H4 (cell line): ENCODE results near the gene TTBK1. TPM values are rescaled to one million over a fixed set of nuclear protein-coding genes. Genes with fewer than 3 reads are reported as not detected.
A peak's percentile ranks its signal among the peaks of the same experiment; 100 is the strongest.

ENCODE experiments used
- DNase-seq: peaks from one replicate; pipeline ENCODE4 v3.0.0-alpha.2; 2015; ENCODE audit warnings: low spot score
- total RNA-seq: library from RNA; depleted of rRNA; stranded (reverse); fragments of >200 nt; shearing (Covaris generic); gene quantifications from 2 replicates; pipeline ENCODE4 v1.2.3, GENCODE V29; 2014

TTBK1 gene
- total RNA-seq, 1 experiment from 2014 or later: not detected

DNA sequence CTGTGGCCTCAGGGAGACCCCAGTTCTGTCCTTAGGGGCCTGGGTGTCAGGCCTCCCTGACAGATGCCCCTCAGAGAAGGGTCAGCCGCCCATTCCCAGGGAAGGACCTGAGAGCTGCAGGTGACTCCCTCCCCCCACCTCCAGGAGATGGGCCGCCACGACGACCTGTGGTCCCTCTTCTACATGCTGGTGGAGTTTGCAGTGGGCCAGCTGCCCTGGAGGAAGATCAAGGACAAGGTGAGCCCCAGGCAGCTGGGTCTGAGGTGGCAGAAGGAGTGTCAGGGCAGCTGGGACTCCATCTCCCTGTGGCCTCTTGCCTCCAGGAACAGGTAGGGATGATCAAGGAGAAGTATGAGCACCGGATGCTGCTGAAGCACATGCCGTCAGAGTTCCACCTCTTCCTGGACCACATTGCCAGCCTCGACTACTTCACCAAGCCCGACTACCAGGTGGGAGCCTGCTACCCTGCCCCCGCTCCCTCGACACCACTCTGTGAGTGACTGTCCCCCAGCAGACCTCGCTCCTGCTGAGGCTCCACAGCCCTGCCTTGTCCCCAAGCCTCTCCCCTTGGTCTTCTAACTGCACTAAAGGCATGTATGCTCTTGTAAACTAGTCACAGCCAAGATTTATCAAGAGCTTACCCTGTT, 12.2 kb downstream of the TTBK1 start:
- DNase-seq: no peak

GRCh38 chr6:43256670-43257366, 13.5 kb downstream of the TTBK1 start:
- no peak for DNase-seq

GRCh38 chr6:43257367-43258145, 14.3 kb downstream of the TTBK1 start:
- no peak for DNase-seq

DNA sequence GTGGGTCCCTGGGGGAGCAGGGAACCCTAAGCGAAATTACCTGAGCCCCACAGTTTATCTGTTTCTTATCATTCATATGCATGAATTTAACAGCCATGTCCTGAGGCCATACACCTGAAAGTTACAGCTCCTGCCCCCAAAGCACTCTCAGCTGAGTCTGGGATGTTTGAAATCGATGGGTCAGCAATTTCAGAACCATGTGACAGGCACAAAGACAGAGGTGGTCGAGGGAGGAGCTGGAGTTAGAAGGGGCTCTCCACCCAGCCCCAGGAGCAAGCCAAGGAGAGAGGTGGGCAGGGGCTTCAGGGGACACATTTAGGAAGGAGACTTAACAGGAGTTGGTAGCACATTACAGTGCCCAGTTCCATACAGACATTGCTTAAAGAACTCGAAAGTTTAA, 14.9 kb downstream of the TTBK1 start:
- no peak for DNase-seq

DNA sequence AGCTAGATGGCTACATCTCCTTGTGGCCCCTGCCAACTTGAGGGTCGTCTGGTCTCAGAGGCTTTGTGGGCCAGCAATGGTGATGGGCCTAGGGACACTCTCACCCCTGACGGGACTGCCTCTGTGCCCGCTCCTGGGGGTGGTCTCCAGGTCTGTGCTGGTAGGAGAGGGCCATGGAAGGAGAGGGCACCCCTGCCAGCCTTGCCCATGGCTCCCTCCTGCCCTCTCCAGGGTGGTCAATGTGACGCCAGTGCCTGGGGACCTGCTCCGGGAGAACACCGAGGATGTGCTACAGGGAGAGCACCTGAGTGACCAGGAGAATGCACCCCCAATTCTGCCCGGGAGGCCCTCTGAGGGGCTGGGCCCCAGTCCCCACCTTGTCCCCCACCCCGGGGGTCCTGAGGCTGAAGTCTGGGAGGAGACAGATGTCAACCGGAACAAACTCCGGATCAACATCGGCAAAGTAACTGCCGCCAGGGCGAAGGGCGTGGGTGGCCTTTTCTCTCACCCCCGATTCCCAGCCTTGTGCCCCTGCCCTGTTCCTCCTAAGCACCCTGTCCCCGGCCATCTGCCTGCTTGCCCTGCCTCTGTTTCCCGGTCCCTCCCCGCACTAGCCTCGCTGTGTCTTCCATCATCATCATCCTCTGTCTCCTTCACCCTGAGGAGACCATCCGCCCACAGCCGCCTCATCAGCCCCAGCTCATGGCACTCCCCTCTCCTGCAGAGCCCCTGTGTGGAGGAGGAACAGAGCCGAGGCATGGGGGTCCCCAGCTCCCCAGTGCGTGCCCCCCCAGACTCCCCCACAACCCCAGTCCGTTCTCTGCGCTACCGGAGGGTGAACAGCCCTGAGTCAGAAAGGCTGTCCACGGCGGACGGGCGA, 15.8 kb downstream of the TTBK1 start:
- DNase-seq: no peak

GRCh38 chr6:43260791-43261190, 17.5 kb downstream of the TTBK1 start:
- no peak for DNase-seq

GRCh38 chr6:43261198-43261597, 17.9 kb downstream of the TTBK1 start:
- DNase-seq: no peak

DNA sequence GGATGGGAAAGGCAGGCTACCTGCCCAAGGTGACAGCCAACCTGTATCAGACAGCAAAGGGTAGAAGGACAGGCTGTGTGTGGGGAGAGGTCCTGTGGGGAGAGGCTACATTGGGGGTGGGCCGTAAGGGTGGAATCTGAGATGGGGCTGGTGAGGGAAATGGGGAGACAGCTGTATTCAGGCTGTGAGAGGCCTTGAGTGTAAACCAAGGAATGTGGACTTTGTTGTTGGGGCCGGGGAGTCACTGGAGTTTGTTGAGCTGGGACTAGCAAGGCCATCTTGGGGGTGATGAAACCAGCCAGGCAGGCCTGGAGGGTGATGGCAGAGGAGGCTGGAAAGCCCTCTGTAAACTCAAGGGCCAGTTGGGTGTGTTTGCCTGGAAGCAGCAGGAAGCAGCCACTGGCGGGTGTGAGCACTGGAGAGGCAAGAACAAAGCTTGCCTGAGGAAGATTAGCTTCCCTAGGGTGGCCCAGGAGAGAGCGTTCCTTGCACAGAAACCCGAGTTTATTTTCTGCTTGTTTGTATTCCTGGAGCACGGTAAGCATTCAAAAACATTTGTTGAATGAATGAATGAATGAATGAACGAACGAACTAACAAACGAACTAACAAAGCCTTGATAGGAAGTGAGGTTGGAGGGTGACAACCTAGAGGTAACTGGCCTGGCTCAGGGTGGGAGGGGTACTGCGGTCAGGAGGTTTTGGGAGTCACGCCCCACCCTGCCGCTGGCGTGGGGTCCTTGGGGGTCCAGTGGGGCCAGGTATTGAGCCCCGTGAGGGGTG, 18.9 kb downstream of the TTBK1 start:
- no peak for DNase-seq

GRCh38 chr6:43262780-43263313, 19.6 kb downstream of the TTBK1 start:
- DNase-seq: no peak

GRCh38 chr6:43263314-43264178, 20.3 kb downstream of the TTBK1 start:
- peak; percentile 73 for DNase-seq

- DNase-seq: no peak
Measured at GRCh38 chr6:43264599-43265145, 21.4 kb downstream of the TTBK1 start.

DNA sequence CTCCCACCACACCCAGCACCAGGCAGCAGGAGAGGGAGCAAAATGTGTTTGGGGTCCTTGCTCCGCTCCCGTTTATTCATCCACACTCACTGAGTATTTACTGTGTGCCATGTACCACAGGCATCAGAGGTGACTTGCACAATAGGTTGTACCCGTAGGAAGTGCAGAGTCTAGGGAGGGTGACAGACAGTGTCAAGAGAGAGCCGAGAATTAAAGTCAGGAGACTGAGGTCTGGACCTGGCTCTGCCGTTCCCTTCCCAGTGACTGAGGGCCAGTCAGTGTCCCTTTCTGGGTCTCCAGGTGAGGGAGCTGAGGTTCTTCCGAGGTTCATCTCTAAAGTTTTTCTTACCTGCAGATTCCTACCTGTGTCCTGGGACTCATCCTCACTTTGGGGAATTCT, 22.3 kb downstream of the TTBK1 start:
- DNase-seq: no peak

- no peak for DNase-seq
Measured at GRCh38 chr6:43267619-43268354, 24.5 kb downstream of the TTBK1 start.

DNA sequence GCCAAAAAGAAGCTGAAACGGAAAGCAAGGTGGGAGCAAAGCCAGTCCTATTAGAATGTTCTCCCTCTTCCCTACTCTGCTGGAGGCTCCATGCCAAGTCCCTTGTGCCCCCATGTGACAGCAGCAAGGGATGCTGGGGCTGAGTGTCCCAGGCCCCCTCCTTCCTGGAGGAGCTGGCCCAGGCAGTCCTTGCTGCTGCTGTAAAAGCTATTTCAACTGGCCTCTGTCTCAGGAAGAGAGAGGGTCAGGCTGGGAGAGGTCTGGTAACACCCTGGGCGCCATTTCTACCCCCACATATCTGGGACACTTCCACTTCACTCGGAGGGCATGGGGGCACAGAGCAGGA, 25.0 kb downstream of the TTBK1 start:
- DNase-seq: no peak

- DNase-seq: no peak
Measured at GRCh38 chr6:43268782-43269272, 25.5 kb downstream of the TTBK1 start.

DNA sequence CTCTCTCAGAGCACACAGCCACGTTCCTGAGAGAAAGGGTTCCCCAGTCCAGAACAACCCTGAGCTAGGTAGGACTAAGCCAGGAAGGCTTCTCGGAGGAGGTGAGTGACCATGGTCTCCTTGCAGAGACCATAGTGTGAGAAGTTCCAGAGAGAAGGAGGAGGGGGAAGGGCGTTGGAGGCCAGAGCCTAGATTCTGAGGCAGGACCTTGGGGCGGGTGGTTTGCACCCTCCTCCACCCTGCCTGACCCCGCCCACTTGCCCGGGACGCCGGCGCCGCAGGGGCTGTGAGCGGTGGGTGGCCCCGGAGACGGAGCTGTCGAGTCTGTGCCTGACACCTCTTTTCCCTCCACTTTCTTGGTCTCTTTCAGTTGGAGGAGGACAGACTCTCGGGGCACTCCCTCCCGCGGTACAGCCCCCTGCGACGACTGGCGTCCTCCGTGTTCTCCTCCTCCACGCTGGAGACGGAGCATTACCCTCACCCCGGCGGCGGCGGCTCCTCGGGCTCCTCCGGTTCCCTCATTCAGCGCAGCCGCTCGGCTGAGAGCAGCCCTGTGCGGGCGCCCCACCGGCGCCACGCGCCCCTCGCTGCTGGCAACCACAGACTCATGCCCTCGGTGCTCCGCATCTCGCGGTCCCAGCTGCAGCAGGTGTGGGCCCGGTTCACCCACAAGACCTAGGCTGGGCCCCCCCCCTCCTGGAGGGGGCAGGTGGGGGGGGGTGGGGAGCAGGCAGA, 26.2 kb downstream of the TTBK1 start:
- no peak for DNase-seq

- DNase-seq: no peak
Measured at GRCh38 chr6:43271103-43271815, 28.0 kb downstream of the TTBK1 start.
